Immature natural killer cell (primary cell): ENCODE measurements around the gene MXD4. TPM values are rescaled to one million over a fixed set of nuclear protein-coding genes. Genes with fewer than 3 reads are reported as not detected.

Experiments used
- DNase-seq, 3 donors: peaks; one replicate each; pipeline ENCODE4 v3.0.0; 2022; ENCODE audit warnings: mixed read lengths in 1 of 3
- H3K27ac Mint-ChIP-seq, 6 donors: one replicate each; pipeline ENCODE4 v1.8.0; 2020; ENCODE audit warnings: mixed read lengths in 6 of 6, mild to moderate bottlenecking in 5 of 6, inconsistent platforms in 4 of 6, moderate library complexity in 3 of 6
- H3K27me3 Mint-ChIP-seq, 3 donors: one replicate each; pipeline ENCODE4 v1.8.0; 2020 to 2021; ENCODE audit warnings: low read depth in 3 of 3, mild to moderate bottlenecking in 3 of 3, mixed read lengths in 3 of 3, moderate library complexity in 3 of 3, inconsistent platforms in 1 of 3
- H3K36me3 Mint-ChIP-seq, 3 donors: one replicate each; pipeline ENCODE4 v1.8.0; 2020; ENCODE audit warnings: mixed read lengths in 3 of 3, inconsistent platforms in 2 of 3, mild to moderate bottlenecking in 2 of 3
- H3K4me1 Mint-ChIP-seq, 2 donors: one replicate each; pipeline ENCODE4 v1.8.0; 2020; ENCODE audit warnings: inconsistent platforms in 2 of 2, mild to moderate bottlenecking in 2 of 2, mixed read lengths in 2 of 2, moderate library complexity in 1 of 2
- H3K4me3 Mint-ChIP-seq, 5 donors: one replicate each; pipeline ENCODE4 v1.8.0; 2020; ENCODE audit warnings: mild to moderate bottlenecking in 5 of 5, mixed read lengths in 5 of 5, inconsistent platforms in 3 of 5, moderate library complexity in 3 of 5
- H3K9me3 Mint-ChIP-seq, 6 donors: one replicate each; pipeline ENCODE4 v1.8.0; 2020; ENCODE audit warnings: mild to moderate bottlenecking in 6 of 6, mixed read lengths in 6 of 6, inconsistent platforms in 4 of 6, moderate library complexity in 3 of 6
- polyA plus RNA-seq, 3 donors: library from polyadenylated mRNA; unstranded; fragments of 300-500 nt; fragmentation: Illumina TruSeq; gene quantifications; one replicate each; pipeline ENCODE4 v1.2.3, GENCODE V29; 2021

The MXD4 gene
- polyA plus RNA-seq, 3 donors from 2014 or later, result 55.0 to 56.1 (median 55.0) TPM

GRCh38 chr4:2252530-2253091 lies 9.3 kb downstream of the MXD4 start:
- H3K4me1 Mint-ChIP-seq, result peaks cover 8 to 15% of the 10 kb centered on the region in 2 donors
- no peak for DNase-seq

GRCh38 chr4:2251795-2252529 lies 9.9 kb downstream of the MXD4 start:
- Mint-ChIP-seq H3K4me1 (peaks cover 8 to 15% of the 10 kb centered on the region in 2 donors), H3K9me3 (no peaks in the 10 kb centered on the region), H3K27me3 (peaks cover 17 to 37% (median 32%) of the 10 kb centered on the region in 3 donors), H3K4me3 (peak overlapping the region in 1 of 5 donors; percentile 33), H3K27ac (no peak overlapping the region), H3K36me3 (peaks cover 5 to 12% (median 6%) of the 10 kb centered on the region in 3 donors)
- no peak for DNase-seq

More at GRCh38 chr4:2252530-2253091, 9.3 kb downstream of the MXD4 start:
- peaks cover 17 to 37% (median 33%) of the 10 kb centered on the region in 3 donors for H3K27me3 Mint-ChIP-seq
- H3K4me3 Mint-ChIP-seq, result no peak overlapping the region
- H3K36me3 Mint-ChIP-seq, result peaks cover 5 to 12% (median 6%) of the 10 kb centered on the region in 3 donors
- peak overlapping the region in 3 of 6 donors; percentile 10 to 72 (median 55) for H3K27ac Mint-ChIP-seq
- H3K9me3 Mint-ChIP-seq, result no peaks in the 10 kb centered on the region

GRCh38 chr4:2251073-2251794 lies 10.7 kb downstream of the MXD4 start:
- no peak overlapping the region for H3K27ac Mint-ChIP-seq
- peaks cover 17 to 37% (median 30%) of the 10 kb centered on the region in 3 donors for H3K27me3 Mint-ChIP-seq
- DNase-seq, result no peak
- H3K4me3 Mint-ChIP-seq, result peak overlapping the region in 1 of 5 donors; percentile 33
- no peaks in the 10 kb centered on the region for H3K9me3 Mint-ChIP-seq
- H3K36me3 Mint-ChIP-seq, result peaks cover 5 to 12% (median 6%) of the 10 kb centered on the region in 3 donors
- peaks cover 8 to 15% of the 10 kb centered on the region in 2 donors for H3K4me1 Mint-ChIP-seq

GRCh38 chr4:2250357-2251072 lies 11.4 kb downstream of the MXD4 start:
- Mint-ChIP-seq H3K4me3 (no peak overlapping the region), H3K27ac (no peak overlapping the region), H3K36me3 (peaks cover 5 to 12% (median 6%) of the 10 kb centered on the region in 3 donors), H3K4me1 (peaks cover 10 to 16% of the 10 kb centered on the region in 2 donors), H3K27me3 (peaks cover 17 to 35% (median 30%) of the 10 kb centered on the region in 3 donors), H3K9me3 (no peaks in the 10 kb centered on the region)
- no peak for DNase-seq

- Mint-ChIP-seq H3K4me3 (no peak overlapping the region), H3K27ac (peak overlapping the region in 1 of 6 donors; percentile 34), H3K4me1 (peaks cover 13 to 16% of the 10 kb centered on the region in 2 donors), H3K27me3 (peaks cover 13 to 30% (median 28%) of the 10 kb centered on the region in 3 donors), H3K9me3 (no peaks in the 10 kb centered on the region), H3K36me3 (peaks cover 5 to 10% (median 6%) of the 10 kb centered on the region in 3 donors)
- DNase-seq, result no peak
Measured at GRCh38 chr4:2249526-2250356, 12.2 kb downstream of the MXD4 start.

- peaks cover 7 to 16% of the 10 kb centered on the region in 2 donors for H3K4me1 Mint-ChIP-seq
- no peak for DNase-seq
- peaks cover 0 to under 1% (median 0%) of the 10 kb centered on the region in 3 donors for H3K36me3 Mint-ChIP-seq
- no peaks in the 10 kb centered on the region for H3K9me3 Mint-ChIP-seq
- peak overlapping the region in 1 of 6 donors; percentile 58 for H3K27ac Mint-ChIP-seq
- peaks cover 10 to 28% (median 26%) of the 10 kb centered on the region in 3 donors for H3K27me3 Mint-ChIP-seq
- H3K4me3 Mint-ChIP-seq, result no peak overlapping the region
Measured at GRCh38 chr4:2248821-2249261, 13.1 kb downstream of the MXD4 start.

- H3K4me3 Mint-ChIP-seq, result no peak overlapping the region
- DNase-seq, result no peak
- H3K27ac Mint-ChIP-seq, result peak overlapping the region in 1 of 6 donors; percentile 17
- H3K27me3 Mint-ChIP-seq, result peaks cover 10 to 28% (median 23%) of the 10 kb centered on the region in 3 donors
- peaks cover 11 to 22% of the 10 kb centered on the region in 2 donors for H3K4me1 Mint-ChIP-seq
- no peaks in the 10 kb centered on the region for H3K9me3 Mint-ChIP-seq
- no peaks in the 10 kb centered on the region for H3K36me3 Mint-ChIP-seq
Measured at GRCh38 chr4:2248044-2248780, 13.7 kb downstream of the MXD4 start.

GRCh38 chr4:2247128-2248043 lies 14.5 kb downstream of the MXD4 start:
- H3K9me3 Mint-ChIP-seq, result no peaks in the 10 kb centered on the region

GRCh38 chr4:2246384-2247127 lies 15.4 kb downstream of the MXD4 start:
- no peak overlapping the region for H3K27ac Mint-ChIP-seq
- H3K9me3 Mint-ChIP-seq, result no peaks in the 10 kb centered on the region
- H3K4me1 Mint-ChIP-seq, result peaks cover 9 to 22% of the 10 kb centered on the region in 2 donors
- H3K27me3 Mint-ChIP-seq, result peaks cover 7 to 26% (median 19%) of the 10 kb centered on the region in 3 donors
- H3K4me3 Mint-ChIP-seq, result no peak overlapping the region
- no peak for DNase-seq
- H3K36me3 Mint-ChIP-seq, result no peaks in the 10 kb centered on the region

More at GRCh38 chr4:2247128-2248043, 14.5 kb downstream of the MXD4 start:
- Mint-ChIP-seq H3K27ac (no peak overlapping the region), H3K27me3 (peaks cover 10 to 24% (median 19%) of the 10 kb centered on the region in 3 donors), H3K4me1 (peaks cover 9 to 22% of the 10 kb centered on the region in 2 donors), H3K4me3 (no peak overlapping the region), H3K36me3 (no peaks in the 10 kb centered on the region)
- DNase-seq, result no peak

- Mint-ChIP-seq H3K36me3 (no peaks in the 10 kb centered on the region), H3K27me3 (peaks cover 8 to 27% (median 21%) of the 10 kb centered on the region in 3 donors), H3K27ac (peak overlapping the region in 3 of 6 donors; percentile 5 to 70 (median 35)), H3K4me1 (peaks cover 15 to 29% of the 10 kb centered on the region in 2 donors), H3K4me3 (no peak overlapping the region), H3K9me3 (no peaks in the 10 kb centered on the region)
- no peak for DNase-seq
Measured at GRCh38 chr4:2245787-2246275, 16.1 kb downstream of the MXD4 start.
